GM20431 (cell line): ENCODE measurements around the gene KIAA0232.
"Not testable (repeated sequence)": the region's sequence is repeated elsewhere in the genome, so short reads cannot be mapped to it uniquely, and the experiment has no call there.

ENCODE experiments used
- in situ Hi-C: fragments of 300-500 bp; cut with MseI, MboI; formaldehyde crosslinking; loops from one replicate; pipeline ENCODE4 v1.15.0; 2020; ENCODE audit warnings: low sequenced_read_pairs; ENCODE audit not compliant: unreplicated experiment

The KIAA0232 gene

GRCh38 chr4:6755088-6755753, 27.3 kb upstream of the KIAA0232 start:
- in situ Hi-C loops: no loop called here

GRCh38 chr4:6756345-6756744, 26.2 kb upstream of the KIAA0232 start:
- in situ Hi-C loops: not testable (repeated sequence)

GRCh38 chr4:6758728-6759127, 23.8 kb upstream of the KIAA0232 start:
- in situ Hi-C loops: no loop called here

- in situ Hi-C loops: no loop called here
Measured at GRCh38 chr4:6760865-6761264, 21.7 kb upstream of the KIAA0232 start.

GRCh38 chr4:6761649-6762615, 20.6 kb upstream of the KIAA0232 start:
- in situ Hi-C loops: no loop called here

GRCh38 chr4:6763330-6763851, 19.1 kb upstream of the KIAA0232 start:
- in situ Hi-C loops: no loop called here

GRCh38 chr4:6764976-6765620, 17.4 kb upstream of the KIAA0232 start:
- in situ Hi-C loops: no loop called here

GRCh38 chr4:6765703-6766102, 16.8 kb upstream of the KIAA0232 start:
- in situ Hi-C loops: no loop called here

- in situ Hi-C loops: no loop called here
Measured at GRCh38 chr4:6767386-6767747, 15.2 kb upstream of the KIAA0232 start.

- in situ Hi-C loops: no loop called here
Measured at GRCh38 chr4:6767748-6768538, 14.6 kb upstream of the KIAA0232 start.

GRCh38 chr4:6768539-6768905, 14.0 kb upstream of the KIAA0232 start:
- in situ Hi-C loops: no loop called here

GRCh38 chr4:6769233-6769988, 13.1 kb upstream of the KIAA0232 start:
- in situ Hi-C loops: no loop called here

GRCh38 chr4:6769989-6770420, 12.5 kb upstream of the KIAA0232 start:
- in situ Hi-C loops: no loop called here

- in situ Hi-C loops: no loop called here
Measured at GRCh38 chr4:6770581-6771228, 11.8 kb upstream of the KIAA0232 start.

GRCh38 chr4:6771229-6771671, 11.3 kb upstream of the KIAA0232 start:
- in situ Hi-C loops: no loop called here

- in situ Hi-C loops: no loop called here
Measured at GRCh38 chr4:6772223-6772928, 10.2 kb upstream of the KIAA0232 start.

- in situ Hi-C loops: no loop called here
Measured at GRCh38 chr4:6773106-6773505, 9.4 kb upstream of the KIAA0232 start.
